GM19025 (cell line): ENCODE data around the gene TRMT61A.

Source experiments
- ATAC-seq: cut with Tn5 transposase; IDR thresholded peaks from one replicate; pipeline ENCODE4 v1.9.1; 2021; ENCODE audit warnings: mild to moderate bottlenecking, low read depth, moderate library complexity; ENCODE audit not compliant: unreplicated experiment

Gene TRMT61A

DNA sequence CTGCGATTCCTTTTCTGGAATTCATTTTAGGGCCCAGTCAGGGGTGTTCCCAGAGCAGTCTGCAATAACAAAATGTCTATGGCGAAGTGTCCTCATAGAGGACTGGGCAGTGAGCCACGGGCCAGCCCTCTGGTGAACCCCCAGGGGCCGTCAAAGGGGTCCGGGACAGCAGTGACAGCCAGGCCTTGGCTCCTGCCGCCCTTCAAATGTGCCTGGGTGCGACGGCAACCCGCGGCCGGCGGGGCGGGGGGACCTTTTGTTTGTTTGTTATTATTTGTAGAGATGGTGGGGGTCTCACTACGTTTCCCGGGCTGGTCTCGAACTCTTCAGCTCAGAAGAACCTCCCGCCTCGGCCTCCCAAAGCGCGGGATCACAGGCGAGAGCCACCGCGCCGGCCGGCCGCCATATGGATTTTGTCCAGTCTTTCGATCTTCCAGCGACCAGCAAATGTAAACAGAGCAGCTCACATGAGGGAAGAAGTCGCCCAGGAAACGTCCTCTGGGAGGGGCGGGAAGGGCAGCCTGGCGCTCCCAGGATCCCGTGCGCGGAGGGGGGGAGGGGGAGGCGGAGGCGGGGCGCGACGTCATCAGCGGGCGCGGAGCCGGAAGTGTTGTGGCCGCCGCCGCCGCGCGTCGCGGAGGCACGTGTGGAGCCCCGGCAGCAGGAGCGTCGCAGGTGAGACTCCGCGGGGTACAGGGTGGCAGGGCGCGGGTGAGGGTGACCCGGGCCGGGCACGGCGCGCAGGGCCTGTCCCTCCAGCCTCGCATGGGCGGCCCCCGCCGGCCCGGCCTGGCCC lies at the start of gene TRMT61A:
TSS of gene TRMT61A (plus strand) at position 610 of the 796 bp plus-strand sequence. CDS start 783 bp downstream, outside the sequence.
- no peak for ATAC-seq

GRCh38 chr14:103480595-103480994 lies 48.4 kb upstream of the TRMT61A start:
- ATAC-seq = no peak

DNA sequence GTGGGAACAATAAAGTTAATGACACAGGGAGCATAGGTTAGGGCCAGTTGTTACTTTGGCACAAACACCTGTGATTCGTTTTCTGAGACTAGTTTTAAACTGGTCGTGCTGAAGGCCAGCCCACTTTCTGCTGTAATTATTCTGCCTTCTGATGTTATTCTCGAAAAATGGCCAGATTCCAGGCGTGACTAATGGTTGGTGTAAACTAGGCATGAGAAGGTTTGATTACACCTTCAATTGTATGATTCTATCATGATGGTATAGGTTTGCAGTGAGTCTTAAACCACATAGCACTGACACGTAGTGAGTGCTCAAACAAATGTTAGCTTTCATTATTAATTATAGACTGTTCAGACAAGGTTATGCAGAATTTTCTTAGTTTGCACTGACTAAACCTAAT lies 45.4 kb upstream of the TRMT61A start:
- ATAC-seq = no peak

GRCh38 chr14:103485504-103485903 lies 43.5 kb upstream of the TRMT61A start:
- ATAC-seq = no peak

DNA sequence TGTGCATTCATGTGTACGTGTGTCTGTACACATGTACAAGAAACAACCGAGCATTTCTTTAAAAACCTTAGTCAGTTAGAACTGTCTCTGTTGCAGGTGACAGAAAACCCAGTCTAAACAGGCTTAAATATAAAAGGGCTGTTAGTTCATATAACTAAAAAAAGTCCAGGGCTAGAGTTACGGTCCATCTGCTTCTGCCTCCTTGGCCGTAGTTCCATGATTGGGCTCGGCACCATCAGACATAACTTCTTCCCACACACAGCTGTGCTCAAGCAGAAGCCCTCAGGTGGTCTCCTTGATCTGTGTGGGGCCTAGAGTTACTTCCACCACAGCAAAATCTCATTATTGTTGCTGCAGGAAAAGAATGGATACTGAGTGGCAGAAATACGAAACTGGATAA lies 40.9 kb upstream of the TRMT61A start:
- ATAC-seq = no peak

- no peak for ATAC-seq
Observed at GRCh38 chr14:103488960-103489359, 40.0 kb upstream of the TRMT61A start.

DNA sequence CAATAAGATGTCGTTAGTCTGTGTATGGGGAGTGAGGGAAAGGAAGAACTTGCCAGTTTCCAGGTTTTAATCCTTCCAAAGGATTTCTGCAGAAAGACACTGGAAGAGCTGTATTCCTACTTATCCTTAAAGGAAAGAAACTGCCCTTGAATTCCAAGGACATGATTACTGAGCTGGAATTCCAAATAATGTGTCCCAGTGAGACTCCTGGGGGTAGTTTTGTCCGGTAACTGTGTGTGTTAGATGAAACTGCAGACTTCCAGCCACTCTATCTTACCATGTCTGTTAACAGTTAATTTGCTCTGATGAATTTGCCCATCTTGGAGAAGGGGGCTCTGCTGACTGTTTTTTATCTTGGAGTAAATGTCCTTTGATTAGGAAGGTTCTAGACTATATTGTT lies 39.4 kb upstream of the TRMT61A start:
- ATAC-seq = no peak

- no peak for ATAC-seq
Observed at GRCh38 chr14:103491691-103492090, 37.3 kb upstream of the TRMT61A start.

- no peak for ATAC-seq
Observed at GRCh38 chr14:103492156-103492925, 36.7 kb upstream of the TRMT61A start.

- ATAC-seq = no peak
Observed at GRCh38 chr14:103495854-103496253, 33.1 kb upstream of the TRMT61A start.

GRCh38 chr14:103496776-103497175 lies 32.2 kb upstream of the TRMT61A start:
- ATAC-seq = no peak

GRCh38 chr14:103499709-103500108 lies 29.3 kb upstream of the TRMT61A start:
- ATAC-seq = no peak

DNA sequence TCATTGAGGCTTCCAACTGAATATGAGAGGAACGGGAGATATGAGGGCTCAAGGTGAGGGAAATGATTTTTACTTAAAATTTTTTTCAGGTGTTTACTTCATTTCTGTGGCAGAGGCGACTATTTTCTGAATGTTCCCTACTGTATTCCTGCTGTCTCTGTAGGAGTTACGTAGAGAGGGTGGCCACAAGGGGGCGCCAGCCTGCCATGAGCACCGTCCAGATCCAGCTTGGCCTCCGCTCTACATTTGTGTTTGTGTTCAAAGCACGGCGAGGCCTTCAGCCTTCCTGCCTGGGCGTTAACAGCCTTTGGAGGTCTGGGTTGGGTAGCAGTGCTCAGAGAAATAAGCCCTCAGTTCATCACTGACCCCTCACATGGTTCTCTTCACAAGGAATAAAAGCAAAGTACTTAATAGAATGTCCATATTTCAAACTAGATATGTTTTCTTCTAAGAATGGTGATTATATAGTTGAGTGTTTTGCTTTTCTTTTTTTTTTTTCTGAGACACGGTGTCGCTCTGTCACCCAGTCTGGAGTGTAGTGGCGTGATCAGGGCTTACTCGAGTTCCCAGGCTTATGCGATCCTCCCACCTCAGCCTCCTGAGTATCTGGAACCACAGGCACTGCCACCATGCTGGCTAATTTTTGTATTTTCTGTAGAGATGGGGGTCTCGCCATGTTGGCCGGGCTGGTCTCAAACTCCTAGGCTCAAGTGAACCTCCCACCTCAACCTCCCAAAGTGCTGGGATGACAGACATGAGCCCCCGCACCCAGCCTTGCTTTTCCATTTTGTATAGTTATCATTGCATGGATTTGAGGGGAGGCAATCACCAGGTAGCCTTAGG lies 28.6 kb upstream of the TRMT61A start:
- ATAC-seq = no peak

DNA sequence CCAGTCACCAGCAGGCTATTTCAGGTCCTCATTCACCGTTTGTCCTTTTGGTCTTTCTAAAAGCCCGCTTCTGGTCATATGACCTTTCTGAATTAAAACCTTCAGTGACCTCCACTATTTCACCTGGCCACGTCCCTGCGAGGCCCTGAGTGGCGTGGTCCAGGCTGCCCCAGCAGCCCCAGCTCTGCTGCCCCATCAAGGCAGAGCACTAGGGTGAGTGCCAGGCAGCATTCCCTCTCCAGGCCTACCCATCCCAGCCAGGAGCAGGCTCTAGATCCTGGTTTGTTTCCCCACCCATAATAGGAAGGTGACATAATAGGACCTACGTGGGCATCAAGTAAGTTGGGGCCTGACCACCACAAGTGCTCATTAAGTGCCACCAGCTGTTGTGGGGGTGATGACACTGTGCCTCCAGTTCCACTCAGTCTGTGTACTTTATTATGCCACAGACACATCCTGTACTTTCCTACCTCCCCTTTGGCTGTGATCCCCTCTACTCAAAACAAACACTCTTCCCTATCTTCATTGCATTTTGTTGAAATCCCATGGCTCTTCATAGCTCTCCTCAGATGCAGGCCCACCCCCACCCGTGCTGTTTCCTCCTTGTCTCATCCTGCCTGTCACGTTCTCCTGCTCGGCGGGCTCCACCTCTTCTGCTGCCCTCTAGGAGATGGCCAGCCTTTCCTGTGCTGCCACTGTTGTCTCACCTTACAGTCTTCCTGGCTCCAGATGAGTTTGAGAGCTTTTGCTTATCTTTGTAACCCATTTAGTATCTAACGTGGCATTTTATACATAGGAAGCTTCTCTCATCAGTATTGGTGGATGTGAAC lies 27.7 kb upstream of the TRMT61A start:
- ATAC-seq = no peak

DNA sequence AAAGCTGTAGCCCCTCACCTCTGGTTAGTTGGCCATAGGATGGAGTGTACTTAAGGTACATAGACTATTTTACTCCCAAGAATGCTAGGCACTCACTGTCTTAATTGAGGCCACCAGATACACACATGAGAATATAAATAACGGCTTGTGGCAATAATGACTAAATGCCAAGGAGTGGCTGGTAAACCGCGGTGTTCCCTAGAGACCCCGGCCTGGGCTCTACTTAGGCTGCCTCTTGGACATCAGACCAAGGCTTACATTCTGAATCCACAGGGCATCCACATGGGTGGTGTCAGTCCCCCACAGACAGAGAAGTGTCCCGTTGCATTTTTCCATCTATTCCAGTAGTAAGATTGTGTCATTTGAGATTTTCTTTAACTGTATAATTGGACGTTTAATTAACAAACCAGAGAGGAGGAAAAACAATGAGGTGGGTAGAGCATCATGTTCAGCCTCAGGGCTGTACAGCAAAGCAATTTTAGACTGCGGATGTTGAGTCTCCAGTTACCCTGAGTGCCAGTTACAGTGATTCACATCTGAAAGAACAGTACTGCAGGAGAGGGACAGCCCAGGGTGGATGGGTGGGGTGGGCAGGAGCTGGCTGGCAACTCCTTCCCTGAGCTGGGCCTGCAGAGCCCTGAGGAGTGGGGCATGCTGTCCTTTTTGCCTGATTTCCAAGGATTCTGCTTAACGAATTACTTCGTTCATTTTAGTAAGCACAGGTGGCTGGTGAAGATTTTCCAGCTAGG lies 26.9 kb upstream of the TRMT61A start:
- ATAC-seq = no peak

DNA sequence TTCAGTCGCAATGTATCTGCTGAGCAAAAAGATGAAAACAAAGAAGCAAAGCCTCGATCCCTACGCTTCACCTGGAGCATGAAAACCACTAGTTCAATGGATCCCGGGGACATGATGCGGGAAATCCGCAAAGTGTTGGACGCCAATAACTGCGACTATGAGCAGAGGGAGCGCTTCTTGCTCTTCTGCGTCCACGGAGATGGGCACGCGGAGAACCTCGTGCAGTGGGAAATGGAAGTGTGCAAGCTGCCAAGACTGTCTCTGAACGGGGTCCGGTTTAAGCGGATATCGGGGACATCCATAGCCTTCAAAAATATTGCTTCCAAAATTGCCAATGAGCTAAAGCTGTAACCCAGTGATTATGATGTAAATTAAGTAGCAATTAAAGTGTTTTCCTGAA lies 26.1 kb upstream of the TRMT61A start:
- no peak for ATAC-seq

DNA sequence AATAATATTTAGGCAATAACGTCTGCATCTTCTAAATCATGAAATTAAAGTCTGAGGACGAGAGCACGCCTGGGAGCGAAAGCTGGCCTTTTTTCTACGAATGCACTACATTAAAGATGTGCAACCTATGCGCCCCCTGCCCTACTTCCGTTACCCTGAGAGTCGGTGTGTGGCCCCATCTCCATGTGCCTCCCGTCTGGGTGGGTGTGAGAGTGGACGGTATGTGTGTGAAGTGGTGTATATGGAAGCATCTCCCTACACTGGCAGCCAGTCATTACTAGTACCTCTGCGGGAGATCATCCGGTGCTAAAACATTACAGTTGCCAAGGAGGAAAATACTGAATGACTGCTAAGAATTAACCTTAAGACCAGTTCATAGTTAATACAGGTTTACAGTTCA lies 25.7 kb upstream of the TRMT61A start:
- no peak for ATAC-seq

- ATAC-seq = no peak
Observed at GRCh38 chr14:103504991-103505565, 23.9 kb upstream of the TRMT61A start.

DNA sequence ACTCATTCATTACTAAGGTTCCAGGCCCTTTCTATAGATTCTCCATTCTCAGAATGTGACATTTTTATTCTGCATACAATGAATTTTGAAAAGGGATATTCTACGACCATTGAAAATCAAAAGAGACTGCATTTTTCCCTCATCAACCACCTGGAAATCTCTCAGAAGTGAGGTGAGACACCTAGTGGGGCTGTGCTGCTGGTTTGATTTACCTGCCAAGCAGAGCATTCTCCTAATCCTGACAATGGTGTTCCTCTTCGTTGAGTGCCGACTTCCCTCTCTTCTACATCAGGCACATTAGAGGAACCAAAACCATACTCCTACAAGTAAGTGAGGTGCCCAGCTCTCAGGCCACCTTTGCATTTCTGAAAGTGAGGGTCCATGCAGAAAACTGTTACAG lies 21.2 kb upstream of the TRMT61A start:
- no peak for ATAC-seq
